ENCODE measurements around the gene EXOSC7. TPM values are rescaled to one million over a fixed set of nuclear protein-coding genes. Genes with fewer than 3 reads are reported as not detected.

EXOSC7 gene
- polyA plus RNA-seq, 1 donor (not counting 4 experiments of a cell fraction or from before 2014, with no cell fraction given) = 94.4 TPM

- Histone ChIP-seq H3K9me1 (ENCODE audit: control insufficient read depth, extremely low read depth, insufficient read depth, low read length) (no peaks in the 10 kb centered on the region), H3K27me3 (ENCODE audit: control insufficient read depth, extremely low read depth, insufficient read depth, low read length) (no peaks in the 10 kb centered on the region), H3K79me2 (ENCODE audit: control insufficient read depth, insufficient read depth, low read length) (no peaks in the 10 kb centered on the region), H3K9ac (ENCODE audit: control insufficient read depth, extremely low read depth, insufficient read depth, low read length) (no peak overlapping the region), H3K4me2 (ENCODE audit: control insufficient read depth, extremely low read depth, insufficient read depth, low read depth, low read length) (no peak overlapping the region), H3K4me3 (ENCODE audit: control insufficient read depth in 2 of 3, extremely low read depth in 1 of 3, insufficient read depth in 2 of 3, low read depth in 1 of 3, low read length in 3 of 3) (no peak overlapping the region), H2AFZ (ENCODE audit: control insufficient read depth, low read length) (no peak overlapping the region), H4K20me1 (ENCODE audit: control insufficient read depth, extremely low read depth, insufficient read depth, low read length) (no peaks in the 10 kb centered on the region), H3K4me1 (ENCODE audit: control insufficient read depth, extremely low read depth, insufficient read depth, low read length) (peaks cover 10% of the 10 kb centered on the region), H3K27ac (ENCODE audit: control insufficient read depth, insufficient read depth, low read length) (no peak overlapping the region), H3K36me3 (ENCODE audit: control insufficient read depth in 2 of 2, extremely low read depth in 1 of 2, insufficient read depth in 2 of 2, low read length in 2 of 2) (no peaks in the 10 kb centered on the region), H3K9me3 (ENCODE audit: control insufficient read depth, low read depth, low read length) (no peaks in the 10 kb centered on the region)
- FAIRE-seq (no peak), DNase-seq (ENCODE audit: low read depth, low spot score) (no peak)
- TF ChIP-seq CTCF (optimal IDR thresholded peaks at IDR 0.05 in 1 of 3, IDR thresholded peaks at IDR 0.05 in 1 of 3, conservative IDR thresholded peaks at IDR 0.05 in 1 of 3; ENCODE audit: extremely low read depth in 1 of 3, insufficient read depth in 2 of 3, low read length in 3 of 3) (no peak), EZH2 (IDR thresholded peaks at IDR 0.05; ENCODE audit: low read length) (no peak)
- dilution Hi-C loops (cut with MboI; ENCODE audit: extremely low pct_ligation_motif_present, low sequenced_read_pairs) = no loop called here
These were observed 58.7 kb downstream of the EXOSC7 start for GRCh38 chr3:45034612-45035252.

- H3K4me2 ChIP-seq (ENCODE audit: control insufficient read depth, extremely low read depth, insufficient read depth, low read depth, low read length) = peak overlapping the region; percentile 76
- no peak overlapping the region for H3K9ac ChIP-seq (ENCODE audit: control insufficient read depth, extremely low read depth, insufficient read depth, low read length)
- H3K27ac ChIP-seq (ENCODE audit: control insufficient read depth, insufficient read depth, low read length) = no peak overlapping the region
- H4K20me1 ChIP-seq (ENCODE audit: control insufficient read depth, extremely low read depth, insufficient read depth, low read length) = no peaks in the 10 kb centered on the region
- dilution Hi-C loops (cut with MboI; ENCODE audit: extremely low pct_ligation_motif_present, low sequenced_read_pairs) = no loop called here
- no peaks in the 10 kb centered on the region for H3K9me3 ChIP-seq (ENCODE audit: control insufficient read depth, low read depth, low read length)
- no peaks in the 10 kb centered on the region for H3K79me2 ChIP-seq (ENCODE audit: control insufficient read depth, insufficient read depth, low read length)
- peak in 1 of 3 experiments; percentile 1 for TF ChIP-seq CTCF (optimal IDR thresholded peaks at IDR 0.05 in 1 of 3, IDR thresholded peaks at IDR 0.05 in 1 of 3, conservative IDR thresholded peaks at IDR 0.05 in 1 of 3; ENCODE audit: extremely low read depth in 1 of 3, insufficient read depth in 2 of 3, low read length in 3 of 3)
- no peak for TF ChIP-seq EZH2 (IDR thresholded peaks at IDR 0.05; ENCODE audit: low read length)
- H3K27me3 ChIP-seq (ENCODE audit: control insufficient read depth, extremely low read depth, insufficient read depth, low read length) = no peaks in the 10 kb centered on the region
- no peak for DNase-seq (ENCODE audit: low read depth, low spot score)
- no peaks in the 10 kb centered on the region for H3K36me3 ChIP-seq (ENCODE audit: control insufficient read depth in 2 of 2, extremely low read depth in 1 of 2, insufficient read depth in 2 of 2, low read length in 2 of 2)
- no peak for FAIRE-seq
- H2AFZ ChIP-seq (ENCODE audit: control insufficient read depth, low read length) = peak overlapping the region; percentile 81
- H3K4me3 ChIP-seq (ENCODE audit: control insufficient read depth in 2 of 3, extremely low read depth in 1 of 3, insufficient read depth in 2 of 3, low read depth in 1 of 3, low read length in 3 of 3) = peak overlapping the region in 2 of 3 experiments; percentile 30 to 47
- peaks cover 15% of the 10 kb centered on the region for H3K4me1 ChIP-seq (ENCODE audit: control insufficient read depth, extremely low read depth, insufficient read depth, low read length)
- H3K9me1 ChIP-seq (ENCODE audit: control insufficient read depth, extremely low read depth, insufficient read depth, low read length) = no peaks in the 10 kb centered on the region
These were observed 59.6 kb downstream of the EXOSC7 start for GRCh38 chr3:45035441-45036301.

All from keratinocyte (primary cell).